ENCODE data around the gene GANC. TPM values are rescaled to one million over a fixed set of nuclear protein-coding genes. Genes with fewer than 3 reads are reported as not detected.

The GANC gene
- total and polyA plus RNA-seq, 2 experiments from 2014 or later, result 7.4 to 12.6 TPM

- Histone ChIP-seq H3K27ac (ENCODE audit: low read depth) (no peak overlapping the region), H3K4me3 (no peak overlapping the region), H3K27me3 (ENCODE audit: insufficient read depth) (no peaks in the 10 kb centered on the region), H3K4me2 (no peak overlapping the region), H4K20me1 (replicated peaks; ENCODE audit: insufficient read depth) (no peaks in the 10 kb centered on the region), H2AFZ (no peak overlapping the region), H3K9me2 (ENCODE audit: insufficient read depth) (peaks cover 4% of the 10 kb centered on the region; the same call in 1 of the 2 replicates), H3K4me1 (ENCODE audit: insufficient read depth) (no peaks in the 10 kb centered on the region), H3K36me3 (ENCODE audit: insufficient read depth) (no peaks in the 10 kb centered on the region), H3F3A (replicated peaks; ENCODE audit: low read depth) (no peaks in the 10 kb centered on the region), H3K79me2 (replicated peaks; ENCODE audit: insufficient read depth) (no peaks in the 10 kb centered on the region)
- DNase-seq (ENCODE audit: low spot score) (no peak), ATAC-seq (no peak)
- Mint-ChIP-seq H3K27me3 (ENCODE audit: insufficient read depth, low read depth, poor library complexity) (peaks cover 4% of the 10 kb centered on the region), H3K36me3 (ENCODE audit: low read depth) (no peaks in the 10 kb centered on the region), H3K4me1 (no peaks in the 10 kb centered on the region), H3K27ac (no peak overlapping the region), H3K9me3 (no peaks in the 10 kb centered on the region), H3K4me3 (no peak overlapping the region)
- TF ChIP-seq NANOG (IDR thresholded peaks at IDR 0.05; ENCODE audit: borderline replicate concordance), result no peak
These were observed 70.7 kb downstream of the GANC start for GRCh38 chr15:42343596-42344232.

- no peak for DNase-seq (ENCODE audit: low spot score)
- no peaks in the 10 kb centered on the region for H4K20me1 ChIP-seq (replicated peaks; ENCODE audit: insufficient read depth)
- H3F3A ChIP-seq (replicated peaks; ENCODE audit: low read depth), result no peaks in the 10 kb centered on the region
- H3K9me3 Mint-ChIP-seq, result no peaks in the 10 kb centered on the region
- no peak overlapping the region for H3K4me3 ChIP-seq
- H3K4me1 Mint-ChIP-seq, result no peaks in the 10 kb centered on the region
- H3K4me1 ChIP-seq (ENCODE audit: insufficient read depth), result no peaks in the 10 kb centered on the region
- H3K36me3 ChIP-seq (ENCODE audit: insufficient read depth), result no peaks in the 10 kb centered on the region
- H2AFZ ChIP-seq, result no peak overlapping the region
- H3K27me3 Mint-ChIP-seq (ENCODE audit: insufficient read depth, low read depth, poor library complexity), result peaks cover 4% of the 10 kb centered on the region
- H3K36me3 Mint-ChIP-seq (ENCODE audit: low read depth), result no peaks in the 10 kb centered on the region
- H3K4me2 ChIP-seq, result no peak overlapping the region
- no peak overlapping the region for H3K27ac ChIP-seq (ENCODE audit: low read depth)
- TF ChIP-seq ZNF462 (CRISPR knock-in tag; IDR thresholded peaks at IDR 0.05) (no peak), ZNF331 (CRISPR knock-in tag; IDR thresholded peaks at IDR 0.05; ENCODE audit: low read depth) (no peak), POLR2AphosphoS5 (IDR thresholded peaks at IDR 0.05; ENCODE audit: low read depth) (no peak), CTCF (conservative IDR thresholded peaks at IDR 0.05; ENCODE audit: low read depth in 2 of 2) (no peak), STAT1 (IDR thresholded peaks at IDR 0.05; ENCODE audit: unreplicated experiment) (no peak), ZNF114 (CRISPR knock-in tag; IDR thresholded peaks at IDR 0.05) (no peak), NANOG (IDR thresholded peaks at IDR 0.05; ENCODE audit: borderline replicate concordance) (no peak), EZH2 (IDR thresholded peaks at IDR 0.05; ENCODE audit: low read depth, unreplicated experiment) (no peak), CREB1 (CRISPR knock-in tag; IDR thresholded peaks at IDR 0.05; ENCODE audit: low read depth) (no peak)
- H3K27ac Mint-ChIP-seq, result no peak overlapping the region
- no peak overlapping the region for H3K4me3 Mint-ChIP-seq
- ATAC-seq, result no peak
- no peaks in the 10 kb centered on the region for H3K27me3 ChIP-seq (ENCODE audit: insufficient read depth)
- H3K79me2 ChIP-seq (replicated peaks; ENCODE audit: insufficient read depth), result no peaks in the 10 kb centered on the region
- H3K9me2 ChIP-seq (ENCODE audit: insufficient read depth), result peaks cover under 1% of the 10 kb centered on the region; the same call in 1 of the 2 replicates
These were observed 71.8 kb downstream of the GANC start for GRCh38 chr15:42344763-42345162.

Data from GM23338 (cell line).